Activated T-cell treated with anti-CD3 and anti-CD28 coated beads for 1 hour (primary cell): Measurements from ENCODE around the gene SUSD2.
A peak's percentile ranks its signal among the peaks of the same experiment; 100 is the strongest.

Experiments
- DNase-seq: peaks from one replicate; pipeline ENCODE4 v3.0.0-alpha.2; 2020; ENCODE audit warnings: low read depth

Gene SUSD2

DNA sequence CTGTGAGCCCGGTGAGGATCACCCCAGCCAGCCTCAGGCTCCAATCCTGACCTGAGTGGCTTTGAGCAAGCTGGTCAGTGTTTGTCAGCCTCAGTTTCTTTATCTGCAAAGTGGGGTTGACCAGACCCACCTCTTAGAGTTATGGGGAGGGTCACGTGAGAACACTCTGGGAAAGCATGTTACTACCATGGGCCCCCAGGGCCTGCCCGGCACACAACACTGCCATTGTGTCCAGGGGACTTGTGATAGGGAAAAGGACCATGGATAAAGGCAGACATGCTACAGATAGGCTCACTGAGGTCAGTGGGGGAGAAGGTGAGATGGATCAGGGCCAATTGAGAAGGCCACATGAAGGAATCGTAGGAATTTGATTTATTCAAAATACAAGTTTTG lies 32.1 kb upstream of the SUSD2 start:
- DNase-seq = no peak

DNA sequence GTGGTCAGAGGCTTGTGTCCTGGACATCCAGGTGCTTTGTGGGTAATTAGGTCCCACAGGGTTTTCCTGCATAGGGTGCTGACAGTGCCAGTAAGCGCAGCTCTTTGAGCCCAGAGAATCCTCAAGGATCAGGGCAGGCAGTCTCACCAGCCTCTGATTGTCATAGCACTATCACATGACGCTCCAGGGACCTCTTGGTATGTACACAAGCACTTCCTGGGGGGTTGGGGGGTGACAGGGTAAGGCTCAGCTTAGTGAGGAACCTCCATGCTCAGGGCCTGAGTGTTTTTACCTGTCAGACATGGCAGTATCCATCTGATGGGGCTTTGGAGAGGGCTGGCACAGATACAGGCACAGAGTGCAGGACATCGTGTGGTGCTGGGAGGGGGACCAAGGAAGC lies 27.9 kb upstream of the SUSD2 start:
- peak; percentile 39 for DNase-seq

DNA sequence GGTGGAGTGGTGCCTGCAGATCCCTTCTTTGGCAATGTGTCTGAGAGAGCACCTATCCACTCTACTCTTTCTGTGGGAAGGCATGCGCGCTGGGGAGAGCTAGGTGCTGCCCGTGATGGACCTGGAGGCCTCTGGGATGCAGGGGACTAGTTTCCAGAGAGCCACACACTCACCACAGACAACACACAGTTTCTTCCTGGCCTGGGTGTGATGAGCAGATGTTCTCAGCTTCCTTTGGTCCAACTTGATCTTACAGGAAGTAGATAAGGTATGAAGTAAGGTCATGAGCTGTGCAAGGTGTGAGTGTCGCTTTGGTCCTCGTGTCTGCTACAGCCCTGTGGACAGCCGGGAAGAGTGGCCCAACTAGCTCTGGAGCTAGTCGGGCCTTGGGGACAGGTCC lies 27.3 kb upstream of the SUSD2 start:
- no peak for DNase-seq

DNA sequence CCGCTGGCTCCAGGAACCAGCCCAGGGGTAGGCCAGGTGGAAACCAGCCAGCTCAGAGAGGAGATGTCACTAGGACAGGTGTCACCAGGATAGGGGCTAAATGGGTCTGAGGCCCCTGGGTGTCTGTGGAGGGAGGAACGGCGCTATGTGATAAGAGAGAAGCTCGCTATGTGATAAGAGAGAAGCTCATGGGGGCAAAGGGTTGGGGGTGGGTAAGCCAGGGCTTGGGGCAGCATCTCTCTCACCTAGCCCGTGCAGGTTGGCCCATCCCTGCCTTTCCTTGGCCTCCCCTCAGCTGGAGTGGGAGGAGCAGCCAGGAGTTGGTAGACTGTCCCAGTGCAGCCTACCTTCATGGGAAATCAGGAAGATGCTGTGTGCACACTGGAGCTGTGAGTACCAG lies 26.5 kb upstream of the SUSD2 start:
- DNase-seq = no peak

DNA sequence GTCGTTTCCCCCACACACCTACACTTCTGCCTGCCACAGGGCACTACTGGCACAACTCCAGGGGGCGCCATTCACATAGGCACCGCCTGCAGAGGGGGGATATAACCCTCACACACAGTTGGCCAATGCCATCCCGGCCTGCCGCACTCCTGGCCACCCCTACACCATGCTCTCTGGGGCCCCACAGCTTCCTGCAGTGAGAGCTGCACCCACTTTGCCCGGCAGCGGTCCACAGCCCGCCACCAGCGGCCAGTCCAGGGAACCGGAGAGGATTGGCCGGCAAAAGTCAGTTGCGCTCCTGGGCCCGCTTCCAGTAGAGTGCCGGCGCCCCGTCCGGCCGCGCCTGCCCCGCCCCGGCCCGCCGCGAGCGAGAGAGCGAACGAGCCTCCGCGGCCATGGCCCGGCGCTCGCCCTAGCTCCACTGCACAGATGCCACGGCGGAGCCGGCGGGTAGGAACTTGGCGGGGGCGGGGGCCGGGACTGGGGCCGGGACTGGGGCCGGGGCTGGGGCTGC lies 25.6 kb upstream of the SUSD2 start:
- peak; percentile 38 for DNase-seq

DNA sequence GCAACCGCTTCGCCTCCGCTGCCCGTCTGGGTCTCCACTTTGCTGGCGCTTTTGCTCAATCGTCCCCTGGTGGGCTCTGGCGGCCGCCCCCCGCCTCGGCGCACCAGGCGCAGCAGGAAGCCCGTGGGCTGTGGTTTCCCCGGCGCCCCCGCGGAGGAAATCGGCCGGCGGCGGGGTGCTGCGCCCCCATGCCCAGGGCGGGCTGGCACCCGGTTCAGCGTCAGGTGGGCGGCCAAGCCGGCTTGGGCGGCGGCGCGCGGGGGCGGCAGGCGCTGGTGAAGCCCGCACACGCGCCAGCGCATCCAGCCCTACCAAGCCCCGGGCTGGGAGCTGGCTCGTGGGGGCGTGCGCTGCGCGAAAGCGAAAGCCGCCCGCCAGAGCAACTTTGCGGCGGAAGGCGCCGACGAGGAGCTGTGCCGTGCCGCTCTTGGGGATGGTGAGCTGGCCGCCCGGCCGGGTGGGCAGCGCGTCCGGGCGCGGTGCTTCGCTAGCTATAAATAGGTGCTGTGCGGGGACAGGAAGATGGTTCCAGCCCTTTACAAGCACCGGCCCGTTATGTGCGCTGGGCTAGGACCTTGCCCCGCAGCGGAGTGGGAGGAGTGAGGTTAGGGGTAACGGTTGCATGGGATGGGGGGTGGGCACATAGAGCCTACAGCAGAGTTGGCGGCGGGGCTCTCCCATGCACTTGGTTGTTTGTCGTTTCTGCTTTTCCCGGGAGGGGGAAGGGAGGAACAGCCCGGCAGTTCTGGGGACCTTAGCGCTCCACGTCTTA lies 25.0 kb upstream of the SUSD2 start:
- DNase-seq = peak; percentile 45

DNA sequence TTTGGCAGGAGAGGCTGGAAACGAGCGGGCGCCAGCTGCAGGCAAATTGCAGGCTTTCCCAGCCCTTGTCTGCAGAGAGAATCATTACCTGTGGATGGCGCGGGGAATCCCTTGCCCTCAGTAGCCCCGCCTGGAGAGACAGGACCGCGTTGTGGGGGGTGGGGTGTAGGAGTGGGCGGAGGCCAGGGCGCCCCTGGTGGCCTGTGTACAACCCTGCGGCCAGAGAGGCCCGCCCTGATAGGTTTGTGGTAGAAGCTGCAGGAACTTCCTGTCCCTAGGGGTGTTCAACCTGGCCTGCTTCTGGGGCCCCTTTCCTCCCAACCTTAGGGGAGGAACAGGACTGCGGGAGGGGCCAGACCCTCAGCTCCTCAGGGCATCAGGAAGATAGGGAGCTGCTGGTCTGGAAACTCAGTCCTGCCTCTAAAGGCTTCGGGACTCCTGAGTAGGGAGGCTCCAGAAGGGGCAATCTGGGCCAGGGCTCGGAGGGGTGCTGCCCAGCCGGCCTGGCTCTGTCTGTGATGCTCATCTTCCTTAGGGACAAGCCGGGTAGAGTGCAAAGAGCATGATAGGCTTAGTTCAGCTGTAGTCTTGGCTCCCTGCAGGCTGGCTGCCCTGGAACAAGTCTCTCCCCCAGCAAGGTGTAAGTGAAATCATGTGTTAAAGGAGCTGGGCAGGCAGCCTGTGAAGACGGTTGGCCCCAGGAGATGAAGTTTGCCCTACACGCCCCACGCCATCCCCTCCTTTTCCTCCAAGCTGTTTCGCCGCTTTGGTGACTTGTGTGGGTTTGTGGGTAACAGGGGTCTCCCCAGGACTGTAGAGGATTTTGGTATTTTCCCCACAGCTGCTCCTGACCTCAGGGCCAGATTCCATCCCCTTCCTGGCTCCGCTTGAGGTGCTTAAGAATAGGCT lies 24.1 kb upstream of the SUSD2 start:
- peak; percentile 84 for DNase-seq

DNA sequence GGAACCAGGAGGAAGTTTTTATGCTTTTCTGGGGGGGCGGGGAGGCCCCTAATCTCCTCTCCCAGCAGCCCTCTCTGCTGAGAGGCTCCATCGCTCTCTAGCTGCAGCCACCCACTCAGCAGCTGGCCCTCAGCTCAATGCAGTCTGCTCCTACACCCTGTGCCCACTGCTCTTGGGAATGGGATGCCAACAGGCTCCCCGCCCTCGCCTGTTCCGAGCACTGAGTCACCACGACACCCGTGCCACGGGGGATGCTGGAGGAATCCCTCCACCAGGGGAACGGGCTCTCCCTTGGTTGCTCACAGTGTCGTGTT lies 23.5 kb upstream of the SUSD2 start:
- no peak for DNase-seq

DNA sequence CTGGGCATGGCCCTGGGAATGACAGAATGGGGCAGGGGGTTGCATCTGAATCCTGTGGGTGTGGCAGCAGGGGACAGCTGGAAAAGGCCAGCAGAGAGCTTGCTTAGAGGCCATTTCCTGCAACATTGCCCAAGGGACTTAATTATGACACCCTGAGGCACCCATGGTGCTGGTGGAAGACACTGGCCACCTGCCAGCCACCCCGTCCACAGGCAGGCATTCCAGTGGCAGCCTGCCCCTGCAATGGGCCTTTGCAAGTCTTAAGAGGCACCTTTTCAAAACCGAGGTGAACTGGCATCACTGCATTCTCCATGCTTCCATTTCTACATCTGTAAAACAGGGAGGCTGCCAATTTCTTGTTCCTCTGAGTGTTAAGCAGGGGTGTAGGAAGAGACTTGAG lies 21.6 kb upstream of the SUSD2 start:
- no peak for DNase-seq

DNA sequence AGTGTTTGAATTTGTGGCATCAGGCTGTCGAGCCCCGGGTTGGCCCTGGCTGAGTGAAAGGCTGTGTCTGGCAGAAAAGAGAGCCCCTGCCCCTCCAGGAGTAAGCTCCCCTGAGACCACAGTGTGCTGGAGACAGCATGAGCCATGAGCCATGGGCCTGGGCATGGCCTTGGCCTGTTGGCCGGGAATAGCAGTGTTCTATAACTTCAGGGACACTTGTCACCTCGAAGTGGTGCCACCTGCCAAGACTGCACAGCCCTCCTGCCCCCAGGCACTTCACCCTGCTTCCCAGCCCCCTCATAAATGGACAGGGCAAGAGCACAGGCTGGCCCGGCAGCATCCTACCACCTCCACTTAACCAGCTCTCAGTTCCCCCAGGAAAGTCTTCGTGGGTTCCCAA lies 20.7 kb upstream of the SUSD2 start:
- DNase-seq = no peak

DNA sequence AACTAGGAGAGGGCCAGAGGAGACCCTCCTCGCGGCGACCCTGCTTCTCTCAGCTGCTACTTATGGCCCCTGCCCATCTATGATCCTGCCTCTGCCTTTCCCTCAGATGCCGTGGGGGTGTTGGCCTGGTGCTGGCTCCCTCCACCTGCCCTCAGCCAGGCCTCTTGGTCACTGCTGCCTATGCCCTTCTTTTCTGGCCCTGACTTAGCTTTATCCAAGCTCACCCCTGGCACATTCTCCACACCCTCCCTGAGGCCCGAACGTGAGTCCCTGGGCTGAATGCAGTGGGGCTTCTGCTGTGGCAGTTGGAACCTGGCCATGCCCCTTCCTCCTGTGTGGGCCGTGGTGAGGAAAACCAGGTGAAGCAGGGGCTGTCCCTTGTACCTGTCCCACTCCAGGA lies 19.8 kb upstream of the SUSD2 start:
- no peak for DNase-seq

DNA sequence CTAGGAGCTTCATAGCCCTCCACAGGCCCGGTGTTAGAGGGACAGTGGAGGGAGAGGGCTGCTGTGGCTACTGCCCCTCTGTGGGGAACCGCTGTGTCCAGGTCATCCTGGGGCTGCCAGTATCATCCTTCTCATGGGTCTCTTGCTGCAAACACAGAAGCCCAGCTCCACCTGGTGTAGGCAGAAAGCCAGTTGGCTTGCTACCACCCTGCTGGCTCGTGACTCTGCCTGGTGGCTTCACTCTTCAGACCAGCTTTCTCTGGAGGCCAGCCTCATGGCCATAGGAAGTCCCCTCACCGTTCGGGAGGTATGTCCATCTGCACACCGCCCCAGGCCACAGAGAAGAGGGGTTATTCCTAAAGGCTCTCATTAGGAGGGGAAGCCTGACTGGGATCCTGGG lies 19.4 kb upstream of the SUSD2 start:
- DNase-seq = no peak

DNA sequence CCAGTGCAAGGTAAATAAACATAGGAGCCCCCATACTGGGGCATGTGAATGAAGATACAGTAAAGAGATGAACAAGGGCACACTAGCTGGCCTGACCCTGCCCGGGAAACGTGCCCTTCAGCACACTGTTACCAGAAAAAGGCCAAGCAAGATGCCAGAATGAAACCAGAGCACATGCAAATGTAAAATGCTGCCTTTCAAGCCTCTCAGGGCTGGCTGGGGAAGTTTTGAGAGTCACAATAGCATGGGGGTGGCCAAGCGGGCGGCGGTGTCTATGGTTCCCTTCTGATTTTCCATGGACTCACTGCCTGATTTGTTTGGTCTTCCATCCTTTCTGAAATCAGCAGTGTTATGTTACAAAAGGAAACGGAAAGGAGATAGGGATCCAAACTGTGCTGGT lies 18.9 kb upstream of the SUSD2 start:
- no peak for DNase-seq

DNA sequence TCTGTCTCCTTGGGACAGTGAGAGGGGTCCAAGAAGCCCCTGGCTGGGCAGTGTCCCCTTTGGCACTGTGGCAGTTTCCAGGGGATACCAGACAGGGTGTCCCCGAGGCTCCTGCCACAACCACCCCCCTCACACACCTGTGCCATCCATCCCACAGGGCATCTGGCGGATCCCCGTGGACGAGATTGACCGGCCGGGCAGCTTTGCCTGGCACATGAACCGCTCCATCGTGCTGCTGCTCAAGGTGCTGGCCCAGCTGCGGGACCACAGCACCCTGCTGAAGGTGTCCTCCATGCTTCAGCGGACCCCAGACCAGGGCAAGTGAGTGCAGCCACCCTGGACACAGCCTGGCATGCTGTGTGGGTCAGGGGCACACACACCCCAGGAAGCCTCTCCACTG lies 17.0 kb upstream of the SUSD2 start:
- no peak for DNase-seq

DNA sequence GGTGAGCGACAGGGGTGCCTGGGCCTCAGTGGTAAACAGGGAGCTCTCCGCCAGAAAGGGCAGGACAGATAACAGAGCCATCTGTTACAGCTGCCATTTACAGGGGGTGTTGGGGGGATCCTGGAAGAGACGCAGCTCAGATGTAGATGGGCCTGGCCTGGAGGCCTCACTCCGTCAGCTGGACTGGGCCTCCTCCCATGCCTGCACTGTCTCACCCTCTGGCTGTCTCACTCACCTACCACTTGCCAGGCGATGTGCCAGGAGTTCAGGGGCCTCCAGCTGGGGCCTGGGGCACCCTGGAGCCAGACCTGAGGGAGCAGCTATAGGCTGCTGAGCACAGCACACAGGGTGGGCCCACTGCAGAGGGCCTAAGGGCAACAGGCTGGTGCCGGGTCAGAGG lies 16.3 kb upstream of the SUSD2 start:
- no peak for DNase-seq

DNA sequence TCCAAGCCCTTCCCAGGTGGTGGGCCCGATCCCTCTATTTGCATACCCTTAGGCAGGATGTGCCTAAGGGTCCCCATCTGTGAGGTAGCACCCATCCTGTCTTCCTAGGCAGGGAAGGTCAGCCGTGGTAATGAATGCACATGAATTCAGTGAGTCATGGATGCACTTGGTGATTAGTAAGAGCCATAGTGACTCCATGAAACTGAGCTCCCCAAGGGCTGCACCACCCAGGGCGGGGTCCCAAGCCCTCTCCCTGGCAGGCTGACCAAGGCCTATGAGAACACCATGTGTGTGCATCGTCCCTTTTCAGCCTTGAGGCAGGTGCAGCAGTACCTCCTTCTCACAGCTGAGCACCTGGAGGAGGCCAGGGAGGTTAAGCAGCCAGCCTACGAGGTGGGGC lies 15.6 kb upstream of the SUSD2 start:
- DNase-seq = no peak

DNA sequence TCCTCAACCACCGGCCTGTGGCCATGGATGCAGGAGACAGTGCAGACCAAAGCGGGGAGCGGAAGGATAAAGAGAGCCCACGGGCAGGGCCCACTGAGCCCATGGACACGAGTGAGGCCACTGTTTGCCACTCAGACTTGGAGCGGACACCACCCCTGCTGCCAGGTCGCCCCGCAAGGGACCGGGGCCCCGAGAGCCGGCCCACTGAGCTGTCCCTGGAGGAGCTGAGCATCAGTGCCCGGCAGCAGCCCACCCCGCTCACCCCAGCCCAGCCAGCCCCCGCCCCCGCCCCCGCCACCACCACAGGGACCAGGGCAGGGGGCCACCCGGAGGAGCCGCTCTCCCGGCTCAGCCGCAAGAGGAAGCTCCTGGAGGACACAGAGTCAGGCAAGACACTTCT lies 14.5 kb upstream of the SUSD2 start:
- no peak for DNase-seq

DNA sequence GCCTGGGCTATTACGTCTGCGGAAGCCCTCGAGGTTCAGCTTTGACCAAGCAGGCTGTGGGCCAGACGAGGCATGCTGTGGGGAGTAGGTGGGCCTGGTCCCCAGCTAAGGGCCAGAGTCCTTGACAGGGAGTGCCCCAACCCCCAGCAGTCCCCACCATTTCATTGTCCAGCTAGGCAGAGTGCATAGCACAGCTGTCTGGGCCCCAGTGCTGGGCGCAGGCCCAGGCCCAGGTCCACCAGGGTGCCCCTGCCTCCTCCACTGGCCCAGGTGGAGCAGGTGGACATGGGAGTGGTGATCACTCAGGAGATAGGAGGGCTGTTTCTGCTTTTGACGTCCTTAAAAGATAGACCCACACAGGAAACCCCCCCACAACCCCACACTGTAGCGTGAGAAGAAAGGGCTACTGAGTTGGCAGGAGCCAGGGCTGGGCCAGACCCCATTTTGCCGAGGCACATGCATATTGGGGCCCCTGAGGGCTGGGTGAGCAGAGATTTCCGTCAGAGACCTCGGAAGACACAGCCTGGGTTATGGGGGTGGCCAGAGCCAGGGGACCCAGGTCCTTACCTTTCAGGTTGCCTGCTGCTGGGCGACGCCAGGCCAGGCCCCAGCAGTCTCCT lies 11.7 kb upstream of the SUSD2 start:
- DNase-seq = no peak

DNA sequence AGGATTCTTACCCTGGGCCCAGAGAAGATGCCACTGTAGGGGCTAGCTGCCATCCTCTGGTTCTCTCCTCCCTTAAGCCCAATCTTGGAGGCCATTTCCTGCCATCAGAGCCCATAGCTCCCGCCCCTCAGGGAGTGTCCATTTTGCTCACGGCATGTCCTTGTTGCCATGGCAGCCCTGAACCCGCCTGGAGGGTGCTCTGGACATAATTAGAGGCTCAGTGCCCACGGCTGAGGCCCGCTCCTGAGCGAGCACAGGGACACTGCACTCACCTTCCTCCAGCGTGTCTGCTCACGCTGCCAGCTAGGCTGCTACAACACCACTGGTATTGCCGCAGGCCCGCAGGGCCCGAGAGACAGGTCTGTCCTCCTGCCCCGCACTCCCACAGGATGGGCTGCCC lies 11.1 kb upstream of the SUSD2 start:
- DNase-seq = no peak

DNA sequence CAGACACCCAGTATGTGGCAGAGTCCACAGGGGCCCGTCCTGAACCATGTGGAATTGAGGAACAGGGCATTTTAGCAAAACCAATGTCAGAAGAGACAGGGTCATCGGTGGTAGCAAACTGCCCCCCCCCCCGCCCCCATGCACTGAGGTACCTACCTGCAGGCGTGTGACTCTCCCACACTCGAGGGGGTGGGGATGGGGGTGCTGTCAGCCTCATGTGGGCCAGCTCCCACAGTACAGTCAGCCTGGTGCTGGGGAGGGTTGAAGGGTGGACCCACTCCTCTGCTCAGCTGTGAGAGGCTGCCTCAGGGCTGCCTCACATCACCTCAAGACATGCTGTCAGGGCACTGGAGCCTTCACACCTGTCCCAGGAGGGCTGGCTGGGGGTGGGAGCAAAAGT lies 10.7 kb upstream of the SUSD2 start:
- DNase-seq = no peak

DNA sequence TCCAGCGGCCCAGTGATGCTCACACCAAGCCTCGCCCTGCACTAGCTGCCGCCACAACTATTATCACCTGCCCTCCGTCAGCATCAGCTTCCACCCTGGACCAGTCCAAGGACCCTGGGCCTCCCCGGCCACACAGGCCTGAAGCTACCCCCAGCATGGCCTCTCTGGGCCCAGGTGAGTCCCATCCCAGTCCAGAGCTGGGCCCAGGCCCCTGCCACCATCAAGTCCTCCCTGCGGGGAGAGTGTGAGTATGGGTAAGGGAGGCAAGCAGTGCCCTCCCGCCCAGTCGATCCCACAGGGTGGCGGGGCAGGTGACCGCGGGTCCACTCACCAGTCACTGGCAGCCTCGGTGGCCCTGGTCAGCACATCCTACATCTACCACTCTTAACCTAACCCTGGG lies 9.5 kb upstream of the SUSD2 start:
- no peak for DNase-seq

DNA sequence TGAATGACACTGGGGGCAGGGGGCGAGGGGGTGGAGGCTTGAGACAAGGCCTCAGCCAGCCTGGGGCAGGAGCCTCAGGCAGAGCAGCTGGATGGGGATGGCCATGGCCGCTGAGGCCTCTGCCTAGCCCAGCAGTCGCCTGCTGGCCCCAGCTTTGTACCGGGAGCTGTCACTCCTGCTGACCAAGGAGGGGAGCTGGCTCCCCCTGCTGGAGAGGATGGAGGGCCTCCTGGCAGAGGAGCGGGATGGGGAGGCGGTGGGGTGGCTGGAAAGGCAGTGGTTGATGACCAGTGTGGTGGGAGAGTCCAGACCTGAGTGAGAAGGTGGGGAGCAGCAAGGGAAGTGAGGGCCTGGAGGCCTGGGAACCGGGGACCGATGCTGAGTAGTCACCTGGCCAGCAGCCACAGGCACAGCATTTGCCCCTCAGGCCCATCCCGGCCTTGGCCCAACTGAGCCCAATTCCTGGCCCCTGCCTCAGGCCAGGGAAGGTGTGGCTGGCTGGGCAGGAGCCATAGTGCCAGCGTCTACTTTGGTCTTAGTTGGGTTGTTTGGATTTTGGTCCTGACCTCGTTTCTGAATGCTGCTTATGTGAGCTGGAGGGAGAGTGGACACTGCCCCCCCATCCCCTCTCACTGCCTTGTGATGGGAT lies 6.0 kb upstream of the SUSD2 start:
- peak; percentile 63 for DNase-seq

DNA sequence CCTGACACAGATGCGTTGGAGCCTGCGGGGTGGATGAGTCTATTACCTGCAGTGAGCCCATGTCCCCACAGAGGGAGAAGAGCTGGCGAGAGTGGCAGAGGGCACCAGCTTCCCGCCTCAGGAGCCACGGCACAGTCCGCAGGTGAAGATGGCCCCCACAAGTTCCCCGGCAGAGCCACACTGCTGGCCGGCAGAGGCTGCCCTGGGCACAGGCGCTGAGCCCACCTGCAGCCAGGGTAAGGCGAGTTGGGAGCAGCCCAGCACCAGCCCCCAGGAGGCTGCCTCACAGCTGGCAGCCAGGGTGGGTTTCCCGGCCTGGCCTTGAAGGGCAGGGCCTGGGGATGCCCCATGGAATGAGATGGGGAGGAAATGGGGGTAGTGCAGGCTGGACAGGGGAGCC lies 5.2 kb upstream of the SUSD2 start:
- no peak for DNase-seq
